Measurements from ENCODE around the gene CD1E. TPM values are rescaled to one million over a fixed set of nuclear protein-coding genes. Genes with fewer than 3 reads are reported as not detected.

CD1E gene
- not detected in 2 replicates for total RNA-seq

GRCh38 chr1:158353303-158354075 is at the start of gene CD1E:
TSS of gene CD1E (plus strand) at chr1:158353894. CDS start at chr1:158353989, 95 bp downstream.

GRCh38 chr1:158331481-158332150 is 22.1 kb upstream of the CD1E start, which contains the start of gene CD1B:
TSS of gene CD1B (minus strand) at chr1:158331531. CDS start at chr1:158331423, 108 bp downstream.

GRCh38 chr1:158398818-158399514 is 45.3 kb downstream of the CD1E start, which contains the start of gene OR10T2:
TSS of gene OR10T2 (minus strand) at chr1:158399466. CDS start at chr1:158399466, 0 bp downstream.

Other genes with a start within 250 kb of the CD1E start
- 2.1 and 2.3 TPM in 2 replicates for gene CD1D, start 173.0 kb upstream of the CD1E start, total RNA-seq
- gene CD1A, start 99.5 kb upstream of the CD1E start, total RNA-seq, result not detected in 2 replicates
- not detected in 2 replicates for gene CD1C, start 64.0 kb upstream of the CD1E start, total RNA-seq
- gene CD1B, start 22.4 kb upstream of the CD1E start, total RNA-seq, result not detected in 2 replicates
- gene OR10T2, start 45.6 kb downstream of the CD1E start, total RNA-seq, result not detected in 2 replicates
- not detected in 2 replicates for gene OR10K2, start 72.3 kb downstream of the CD1E start, total RNA-seq
- not detected in 2 replicates for gene OR10K1, start 107.9 kb downstream of the CD1E start, total RNA-seq
- gene OR10R2, start 118.3 kb downstream of the CD1E start, total RNA-seq, result not detected in 2 replicates
- gene OR6Y1, start 200.5 kb downstream of the CD1E start, total RNA-seq, result not detected in 2 replicates
- gene OR6P1, start 216.7 kb downstream of the CD1E start, total RNA-seq, result not detected in 2 replicates
- not detected in 2 replicates for gene OR10X1, start 226.0 kb downstream of the CD1E start, total RNA-seq

All from myometrial cell (primary cell).